GM21576 (cell line): ENCODE results near the gene WFS1.

Source experiments
- ATAC-seq: cut with Tn5 transposase; IDR thresholded peaks from one replicate; pipeline ENCODE4 v1.9.1; 2021; ENCODE audit warnings: mild to moderate bottlenecking, moderate library complexity; ENCODE audit not compliant: unreplicated experiment

WFS1 gene

GRCh38 chr4:6298035-6298434 lies 28.4 kb downstream of the WFS1 start:
- no peak for ATAC-seq

DNA sequence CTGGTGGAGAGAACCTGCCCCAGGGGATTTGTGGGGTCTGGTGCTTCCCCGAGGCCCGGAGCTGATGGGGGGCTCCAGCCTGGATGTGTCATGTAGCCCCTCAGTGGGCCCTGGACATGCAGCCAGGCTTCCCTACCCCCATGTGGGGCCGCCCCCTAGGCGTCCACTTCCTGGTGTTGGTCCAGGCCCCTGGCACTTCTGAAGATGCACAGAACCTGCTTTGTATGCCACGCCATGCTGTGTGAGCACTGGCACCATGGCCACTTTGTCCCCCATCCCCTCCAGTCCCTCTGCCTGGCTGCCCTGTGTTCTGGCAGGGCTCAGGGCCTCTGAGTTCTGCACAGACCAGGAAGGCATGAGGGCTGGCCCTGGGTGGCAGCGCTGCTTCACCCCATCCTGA lies 29.2 kb downstream of the WFS1 start:
- no peak for ATAC-seq

- ATAC-seq: no peak
Measured at GRCh38 chr4:6299875-6300274, 30.2 kb downstream of the WFS1 start.

- no peak for ATAC-seq
Measured at GRCh38 chr4:6300359-6300758, 30.7 kb downstream of the WFS1 start.

- no peak for ATAC-seq
Measured at GRCh38 chr4:6301051-6301731, 31.5 kb downstream of the WFS1 start.

DNA sequence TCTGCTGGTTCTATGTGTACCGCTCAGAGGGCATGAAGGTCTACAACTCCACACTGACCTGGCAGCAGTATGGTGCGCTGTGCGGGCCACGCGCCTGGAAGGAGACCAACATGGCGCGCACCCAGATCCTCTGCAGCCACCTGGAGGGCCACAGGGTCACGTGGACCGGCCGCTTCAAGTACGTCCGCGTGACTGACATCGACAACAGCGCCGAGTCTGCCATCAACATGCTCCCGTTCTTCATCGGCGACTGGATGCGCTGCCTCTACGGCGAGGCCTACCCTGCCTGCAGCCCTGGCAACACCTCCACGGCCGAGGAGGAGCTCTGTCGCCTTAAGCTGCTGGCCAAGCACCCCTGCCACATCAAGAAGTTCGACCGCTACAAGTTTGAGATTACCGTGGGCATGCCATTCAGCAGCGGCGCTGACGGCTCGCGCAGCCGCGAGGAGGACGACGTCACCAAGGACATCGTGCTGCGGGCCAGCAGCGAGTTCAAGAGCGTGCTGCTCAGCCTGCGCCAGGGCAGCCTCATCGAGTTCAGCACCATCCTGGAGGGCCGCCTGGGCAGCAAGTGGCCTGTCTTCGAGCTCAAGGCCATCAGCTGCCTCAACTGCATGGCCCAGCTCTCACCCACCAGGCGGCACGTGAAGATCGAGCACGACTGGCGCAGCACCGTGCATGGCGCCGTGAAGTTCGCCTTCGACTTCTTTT lies 32.2 kb downstream of the WFS1 start:
- ATAC-seq: no peak

GRCh38 chr4:6302869-6303268 lies 33.2 kb downstream of the WFS1 start:
- no peak for ATAC-seq

DNA sequence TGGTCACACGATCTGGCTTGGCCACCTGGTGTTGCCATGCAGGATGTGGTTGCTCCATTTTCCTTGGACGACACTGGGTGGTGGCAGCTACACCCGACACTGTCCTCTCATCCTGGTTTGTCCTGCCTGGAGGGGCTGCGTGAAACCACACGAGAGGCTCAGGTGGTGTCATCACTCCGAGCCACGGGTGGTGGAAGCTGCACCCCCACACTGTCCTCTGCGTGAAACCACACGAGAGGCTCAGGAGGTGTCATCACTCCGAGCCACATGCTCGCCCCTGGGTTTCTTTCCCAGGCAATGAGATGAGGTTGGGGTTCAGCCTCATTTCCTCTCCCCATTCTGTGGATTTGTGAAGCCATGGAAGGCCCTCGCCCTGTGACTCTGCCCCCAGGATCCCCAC lies 34.3 kb downstream of the WFS1 start:
- no peak for ATAC-seq

- ATAC-seq: no peak
Measured at GRCh38 chr4:6306299-6306698, 36.6 kb downstream of the WFS1 start.

DNA sequence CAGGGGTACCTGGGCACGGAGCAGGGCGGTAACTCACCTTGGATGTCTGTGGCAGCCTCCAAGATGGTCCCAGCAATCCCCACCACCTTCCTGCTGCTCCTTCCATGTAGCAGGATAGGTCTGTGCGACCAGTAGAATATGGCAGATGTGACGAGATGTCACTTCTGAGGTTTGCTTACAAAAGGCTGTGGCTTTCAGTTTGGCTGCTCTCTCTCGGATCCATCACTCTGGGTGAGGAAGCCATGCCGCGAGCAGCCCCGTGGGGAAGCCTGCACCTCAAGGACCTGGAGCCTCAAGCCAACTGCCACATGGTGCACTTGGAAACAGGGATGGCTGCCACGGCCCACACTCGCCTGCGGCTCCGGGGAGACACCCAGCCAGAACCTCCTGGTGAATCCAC lies 37.6 kb downstream of the WFS1 start:
- ATAC-seq: no peak

GRCh38 chr4:6307891-6308290 lies 38.2 kb downstream of the WFS1 start:
- no peak for ATAC-seq

DNA sequence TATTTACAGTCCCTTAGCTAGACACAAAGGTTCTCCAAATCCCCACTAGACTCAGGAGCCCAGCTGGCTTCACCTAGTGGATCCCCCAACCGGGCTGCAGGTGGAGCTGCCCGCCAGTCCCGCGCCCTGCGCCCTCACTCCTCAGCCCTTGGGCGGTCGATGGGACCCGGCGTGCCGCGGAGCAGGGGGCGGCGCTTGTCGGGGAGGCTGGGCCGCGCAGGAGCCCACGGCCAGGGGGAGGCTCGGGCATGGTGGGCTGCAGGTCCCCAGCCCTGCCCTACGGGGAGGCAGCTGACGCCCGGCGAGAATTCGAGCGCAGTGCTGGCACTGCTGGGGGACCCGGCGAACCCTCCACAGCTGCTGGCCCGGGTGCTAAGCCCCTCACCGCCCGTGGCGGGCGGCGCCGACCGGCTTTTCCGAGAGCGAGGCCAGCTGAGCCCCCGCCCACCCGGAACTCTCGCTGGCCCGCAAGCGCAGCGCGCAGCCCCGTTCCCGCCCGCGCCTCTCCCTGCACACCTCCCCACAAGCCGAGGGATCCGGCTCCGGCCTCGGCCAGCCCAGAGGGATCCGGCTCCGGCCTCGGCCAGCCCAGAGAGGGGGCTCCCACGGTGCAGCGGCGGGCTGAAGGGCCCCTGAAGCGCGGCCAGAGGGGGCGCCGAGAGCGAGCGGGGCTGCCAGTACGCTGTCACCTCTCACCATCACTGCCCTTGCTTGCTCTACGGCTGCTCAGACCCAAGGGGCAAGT lies 39.4 kb downstream of the WFS1 start:
- ATAC-seq: no peak

- no peak for ATAC-seq
Measured at GRCh38 chr4:6309777-6310176, 40.1 kb downstream of the WFS1 start.

- no peak for ATAC-seq
Measured at GRCh38 chr4:6313216-6313615, 43.6 kb downstream of the WFS1 start.

DNA sequence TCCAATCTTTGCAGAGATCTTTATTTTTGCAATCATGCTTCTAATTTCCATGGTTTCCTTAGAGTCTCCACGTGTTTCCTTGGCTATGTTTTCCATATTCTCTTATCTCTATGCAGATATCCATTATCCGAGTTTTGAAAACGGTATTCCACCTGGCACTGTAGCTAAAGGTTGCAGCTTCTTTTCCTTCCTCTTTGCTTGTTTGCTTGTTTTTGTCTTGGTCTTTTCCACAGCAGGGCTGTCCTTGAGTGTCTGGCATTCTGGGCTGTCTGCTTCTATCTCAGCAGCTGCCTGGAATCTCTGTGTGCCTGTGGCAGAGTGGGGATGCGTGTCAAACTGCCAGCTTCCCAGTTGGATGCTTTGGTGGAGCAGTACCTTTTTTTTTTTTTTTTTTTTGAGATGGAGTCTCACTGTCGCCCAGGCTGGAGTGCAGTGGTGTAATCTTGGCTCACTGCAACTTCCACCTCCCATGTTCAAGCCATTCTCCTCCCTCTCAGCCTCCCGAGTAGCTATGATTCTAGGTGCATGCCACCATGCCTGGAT lies 46.9 kb downstream of the WFS1 start:
- ATAC-seq: no peak

GRCh38 chr4:6318206-6318605 lies 48.6 kb downstream of the WFS1 start:
- ATAC-seq: no peak

DNA sequence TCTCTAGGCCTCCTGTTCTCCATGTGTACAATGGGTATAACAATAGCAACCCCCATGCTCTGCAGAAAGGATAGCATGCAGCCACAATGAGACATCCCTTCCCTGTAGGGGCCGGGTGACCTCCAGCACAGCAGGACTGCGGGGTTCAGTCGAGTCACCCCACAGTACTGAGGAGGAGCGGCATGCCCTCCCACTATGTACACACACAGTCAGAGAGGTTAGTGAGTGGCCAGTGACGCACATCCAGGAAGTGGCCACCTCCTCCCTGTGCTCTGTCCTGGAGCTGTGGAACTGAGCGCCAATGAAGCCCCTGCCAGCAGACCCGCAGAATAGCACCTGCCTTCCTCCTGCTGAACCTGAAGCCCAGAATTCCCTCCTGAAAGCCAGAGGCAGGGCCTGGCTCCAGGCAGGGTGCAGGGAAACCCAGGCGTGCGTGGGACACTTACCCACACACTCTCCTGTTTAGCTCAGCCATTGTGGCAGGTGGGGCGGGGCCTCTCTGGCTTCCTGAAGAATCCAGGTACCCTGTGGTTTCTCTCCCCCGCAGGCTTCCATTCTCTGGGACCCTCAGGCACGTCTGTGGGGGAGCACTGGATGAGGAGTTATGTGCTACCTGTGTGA lies 50.0 kb downstream of the WFS1 start:
- no peak for ATAC-seq

DNA sequence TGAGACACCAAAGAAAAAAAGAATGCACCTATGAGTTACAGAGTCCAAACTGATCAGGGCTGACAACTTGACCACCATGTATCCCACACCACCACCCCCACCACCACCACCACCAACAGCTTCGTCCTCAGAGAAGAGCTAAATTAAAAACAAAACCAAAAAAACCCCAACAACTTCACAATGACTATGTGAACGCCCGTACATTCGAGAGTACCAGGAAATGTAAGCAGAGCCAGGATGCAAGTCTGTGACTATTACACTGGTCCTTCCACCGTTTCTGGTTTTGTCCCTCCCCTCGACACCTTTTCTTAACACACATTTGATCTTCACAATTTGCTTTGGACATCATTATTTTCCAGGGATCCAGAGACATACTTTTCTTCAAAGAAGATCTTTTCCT lies 51.0 kb downstream of the WFS1 start:
- ATAC-seq: no peak

GRCh38 chr4:6321361-6321760 lies 51.7 kb downstream of the WFS1 start:
- ATAC-seq: no peak

DNA sequence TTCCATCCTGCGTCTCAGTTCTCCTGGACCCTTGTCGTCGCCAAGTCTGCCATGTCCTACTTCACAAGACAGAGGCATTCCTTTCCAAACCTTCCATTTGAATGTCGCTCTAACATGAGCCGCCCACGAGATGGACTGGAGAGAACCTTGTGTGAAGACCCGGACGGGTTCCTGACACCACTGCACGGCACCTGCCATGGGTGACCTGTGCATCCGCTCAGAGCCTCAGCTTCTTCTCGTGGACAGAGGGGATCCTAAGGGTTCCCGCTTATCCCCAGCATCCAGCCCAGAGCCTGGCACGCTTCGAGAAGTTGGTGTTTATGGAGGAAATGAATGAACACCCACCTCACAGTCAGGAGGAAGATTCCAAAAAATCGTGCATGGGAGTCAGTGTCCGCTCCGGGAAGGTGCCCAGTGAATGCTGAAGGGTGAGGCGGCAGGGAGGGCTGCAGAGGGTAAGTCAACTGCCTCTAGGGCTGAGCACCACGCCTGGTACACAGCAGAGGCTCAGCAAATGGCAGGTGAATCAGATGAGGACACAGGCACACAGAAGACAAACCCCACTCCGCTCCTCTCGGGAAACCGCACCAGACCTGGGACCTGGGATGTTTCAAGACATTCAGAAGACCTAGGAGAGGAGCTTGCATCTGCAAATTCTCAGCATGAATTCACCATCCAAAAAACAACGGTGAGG lies 52.6 kb downstream of the WFS1 start:
- ATAC-seq: no peak
